Measurements from ENCODE around the gene MEG3.
A peak's percentile ranks its signal among the peaks of the same experiment; 100 is the strongest.

The MEG3 gene

GRCh38 chr14:100867631-100868315 lies 41.9 kb downstream of the MEG3 start:
- no peak for DNase-seq

DNA sequence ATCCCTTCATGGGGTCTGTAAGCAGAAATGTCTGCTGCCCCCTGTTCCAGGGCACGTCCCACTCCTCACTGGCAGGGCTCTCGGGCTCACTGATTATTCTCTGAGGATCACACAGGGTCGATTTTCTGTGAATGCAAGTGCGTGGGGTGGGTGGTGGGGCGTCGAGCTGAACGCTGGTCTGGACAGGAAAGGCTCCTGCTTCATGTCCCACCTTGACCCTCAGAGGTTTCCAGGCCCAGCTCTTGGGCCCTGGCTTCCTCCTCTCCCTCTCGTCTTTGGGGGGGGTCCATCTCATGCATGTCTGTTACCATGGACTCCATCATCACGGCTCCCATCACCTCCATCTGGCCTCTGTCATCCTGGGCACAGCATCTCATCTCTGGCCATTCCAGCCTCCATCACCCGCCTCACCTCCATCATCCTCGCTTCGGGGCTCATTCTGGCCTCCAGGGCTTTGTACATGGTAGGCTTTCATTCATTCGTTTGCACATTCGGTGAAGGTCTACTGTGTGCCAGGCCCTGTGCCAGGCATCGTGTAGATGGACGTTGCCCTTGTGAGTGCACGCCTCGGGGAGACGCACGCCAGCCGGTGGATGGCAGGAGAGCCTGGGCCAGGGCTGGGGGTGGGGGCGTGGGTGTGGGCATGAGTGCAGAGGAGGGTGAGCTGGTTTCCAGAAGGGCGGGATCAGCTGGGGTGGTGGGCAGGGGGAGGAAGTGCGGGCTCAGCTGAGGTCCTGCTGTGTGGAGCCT lies 42.9 kb downstream of the MEG3 start:
- no peak for DNase-seq

DNA sequence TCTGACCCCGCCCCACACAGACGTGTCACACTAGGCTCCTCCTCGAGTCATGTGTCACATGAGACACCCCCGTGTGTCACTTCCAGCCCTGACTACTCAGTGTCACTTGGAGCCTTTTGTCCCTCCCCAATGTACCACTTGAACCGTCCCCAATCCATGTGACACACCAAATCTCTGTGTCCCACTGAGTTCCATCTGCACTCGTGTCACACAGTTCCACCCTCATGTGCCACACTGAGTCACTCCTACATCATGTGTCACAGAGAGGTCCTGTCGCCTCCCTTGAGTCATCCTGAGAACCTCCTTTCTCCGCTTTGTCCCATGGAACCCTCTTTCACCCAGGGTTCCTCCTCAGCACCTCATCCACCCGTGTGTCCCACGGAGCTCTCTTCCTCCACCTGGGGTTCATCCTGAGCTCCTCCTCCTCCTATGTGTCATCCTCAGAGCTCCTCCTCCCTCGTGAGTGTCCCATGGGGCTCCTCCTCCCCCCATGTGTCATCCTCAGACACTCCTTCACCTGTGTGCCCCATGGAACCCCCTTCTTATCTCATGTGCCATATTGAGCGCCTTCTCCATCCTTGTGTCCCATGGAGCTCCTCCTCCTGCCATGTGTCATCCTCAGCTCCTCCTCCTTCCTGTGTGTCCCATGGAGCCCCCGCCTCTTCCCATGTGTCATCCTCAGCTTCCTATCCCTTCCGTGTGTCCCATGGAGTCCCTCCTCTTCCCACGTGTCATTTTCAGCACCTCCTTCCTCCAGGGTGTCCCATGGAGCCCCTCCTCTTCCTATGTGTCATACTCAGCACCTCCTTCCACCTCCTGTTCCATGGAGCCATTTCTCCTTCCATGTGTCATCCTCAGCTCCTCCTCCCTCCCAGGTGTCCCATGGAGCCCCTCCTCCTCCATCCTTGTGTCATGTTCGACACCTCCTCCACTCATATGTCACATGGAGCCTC lies 45.6 kb downstream of the MEG3 start:
- DNase-seq, result peak; percentile 8

- no peak for DNase-seq
Observed at GRCh38 chr14:100872259-100873095, 46.6 kb downstream of the MEG3 start.

DNA sequence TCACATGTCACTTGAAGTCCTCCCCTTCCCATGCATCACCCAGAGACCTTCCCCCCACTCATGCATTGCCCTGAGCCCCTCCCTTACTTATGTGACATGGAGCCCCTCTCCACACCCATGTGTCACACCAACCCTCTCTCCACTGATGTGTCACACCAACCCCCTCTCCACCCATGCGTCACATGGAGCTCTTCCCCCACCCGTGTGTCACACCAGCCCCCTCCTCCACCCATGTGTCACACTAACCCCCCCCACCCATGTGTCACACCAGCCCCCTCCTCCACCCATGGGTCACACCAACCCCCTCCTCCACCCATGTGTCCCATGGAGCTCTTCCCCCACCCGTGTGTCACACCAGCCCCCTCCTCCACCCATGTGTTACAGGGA lies 47.2 kb downstream of the MEG3 start:
- DNase-seq, result no peak

GRCh38 chr14:100874051-100874410 lies 48.1 kb downstream of the MEG3 start:
- DNase-seq, result no peak

GRCh38 chr14:100874411-100875091 lies 48.6 kb downstream of the MEG3 start:
- DNase-seq, result no peak

- DNase-seq, result no peak
Observed at GRCh38 chr14:100875126-100875525, 49.2 kb downstream of the MEG3 start.

- DNase-seq, result no peak
Observed at GRCh38 chr14:100875861-100876590, 50.1 kb downstream of the MEG3 start.

GRCh38 chr14:100878271-100879146 lies 52.6 kb downstream of the MEG3 start:
- DNase-seq, result no peak

DNA sequence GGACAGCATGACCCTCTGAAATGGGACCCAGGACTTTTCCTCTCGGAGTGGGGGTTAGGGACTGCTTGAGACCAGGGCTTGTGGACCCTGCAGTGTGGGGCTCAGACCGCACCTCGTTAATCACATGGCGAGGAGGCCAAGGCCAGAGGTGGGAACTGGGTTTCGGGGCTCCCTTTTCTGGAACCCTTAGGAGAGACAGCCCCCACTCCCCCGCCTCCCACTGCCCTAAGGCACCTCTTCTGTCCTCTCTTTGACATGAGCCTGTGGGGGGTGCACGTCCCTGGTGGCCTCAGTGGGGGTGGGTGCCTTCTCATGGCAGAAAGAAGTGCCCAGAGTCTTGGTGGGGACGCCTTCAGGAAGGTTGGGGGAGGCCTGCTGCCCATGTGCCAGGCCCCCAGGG lies 53.3 kb downstream of the MEG3 start:
- no peak for DNase-seq

- no peak for DNase-seq
Observed at GRCh38 chr14:100879782-100880181, 53.9 kb downstream of the MEG3 start.

DNA sequence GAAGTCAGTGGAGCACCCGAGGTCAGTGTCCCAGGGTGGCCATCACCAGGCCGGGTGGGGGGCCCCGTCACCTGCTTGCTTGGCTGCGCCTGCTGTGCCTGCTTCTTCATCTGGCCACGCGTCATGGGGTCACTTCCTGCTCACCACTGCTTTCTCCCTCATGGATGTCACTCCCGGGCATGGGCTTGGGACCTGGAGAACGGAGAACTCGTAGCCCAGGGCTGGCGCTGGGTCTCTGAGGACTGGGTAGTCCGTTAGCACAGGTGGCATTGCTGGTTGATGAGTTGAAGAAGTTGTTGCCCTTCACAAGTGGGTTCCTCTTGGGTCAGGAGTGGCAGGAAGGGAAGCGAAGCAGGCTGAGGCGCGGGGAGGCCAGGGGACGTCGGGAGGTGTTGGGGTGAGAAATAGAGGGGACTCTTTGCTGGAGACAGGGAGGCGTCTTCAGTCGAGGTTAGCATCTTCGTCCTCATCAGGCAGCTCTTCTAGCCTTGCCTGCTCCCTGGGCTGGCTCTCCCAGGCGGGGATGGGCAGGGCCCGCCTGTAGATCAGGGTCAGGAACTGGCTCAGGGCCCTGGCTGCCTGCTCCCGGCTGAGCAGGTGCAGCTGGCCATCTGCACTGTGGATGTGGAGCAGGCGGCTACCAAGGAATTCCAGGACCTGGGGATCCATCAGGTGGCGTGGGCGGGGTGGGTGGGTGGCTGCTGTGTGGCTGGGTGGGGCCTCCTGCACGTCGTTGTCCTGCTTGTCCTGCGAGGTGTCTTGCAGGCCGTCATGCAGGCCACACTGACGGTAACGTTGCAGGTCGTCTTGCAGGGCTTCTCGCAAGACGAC lies 54.6 kb downstream of the MEG3 start:
- DNase-seq, result no peak

DNA sequence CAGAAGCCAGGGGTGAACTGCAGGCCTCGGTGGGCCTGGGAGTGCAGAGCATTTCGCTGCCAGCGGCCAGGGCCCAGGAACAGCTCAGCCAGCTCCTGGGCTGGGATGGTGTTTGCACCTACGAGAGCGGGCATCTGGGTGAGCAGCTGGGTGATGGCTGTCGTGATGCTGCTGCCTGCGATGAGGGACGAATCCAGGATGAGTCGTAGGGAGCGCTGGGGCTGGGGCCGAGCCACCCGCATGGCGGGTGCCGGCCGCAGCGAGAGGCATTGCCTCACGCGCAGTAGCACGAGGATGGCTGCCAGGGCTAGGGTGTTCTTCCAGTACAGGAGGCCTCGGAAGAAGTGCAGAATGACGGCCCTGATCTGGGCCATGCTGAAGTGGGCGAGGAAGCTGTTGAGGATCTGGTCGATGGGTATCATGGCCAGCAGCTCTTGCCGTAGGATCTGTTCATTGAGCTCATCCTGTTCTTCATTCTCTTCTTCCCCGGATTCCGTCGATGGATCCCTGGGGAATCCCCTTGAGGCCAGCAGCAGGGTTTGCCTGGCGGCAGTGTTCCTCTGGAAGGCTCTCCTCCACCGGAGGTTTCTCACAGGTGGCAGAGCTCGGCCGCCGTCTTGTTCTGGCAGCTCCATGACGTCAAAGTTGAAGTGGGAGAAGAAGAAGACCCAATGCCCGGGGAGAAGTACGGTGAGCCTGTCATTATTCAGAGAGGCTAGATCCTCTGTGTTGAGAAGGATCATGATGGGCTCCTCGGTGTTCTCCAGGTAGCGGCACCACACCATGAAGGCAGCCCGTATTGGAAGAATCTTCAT lies 55.5 kb downstream of the MEG3 start:
- no peak for DNase-seq

- DNase-seq, result no peak
Observed at GRCh38 chr14:100882026-100882967, 56.4 kb downstream of the MEG3 start.

DNA sequence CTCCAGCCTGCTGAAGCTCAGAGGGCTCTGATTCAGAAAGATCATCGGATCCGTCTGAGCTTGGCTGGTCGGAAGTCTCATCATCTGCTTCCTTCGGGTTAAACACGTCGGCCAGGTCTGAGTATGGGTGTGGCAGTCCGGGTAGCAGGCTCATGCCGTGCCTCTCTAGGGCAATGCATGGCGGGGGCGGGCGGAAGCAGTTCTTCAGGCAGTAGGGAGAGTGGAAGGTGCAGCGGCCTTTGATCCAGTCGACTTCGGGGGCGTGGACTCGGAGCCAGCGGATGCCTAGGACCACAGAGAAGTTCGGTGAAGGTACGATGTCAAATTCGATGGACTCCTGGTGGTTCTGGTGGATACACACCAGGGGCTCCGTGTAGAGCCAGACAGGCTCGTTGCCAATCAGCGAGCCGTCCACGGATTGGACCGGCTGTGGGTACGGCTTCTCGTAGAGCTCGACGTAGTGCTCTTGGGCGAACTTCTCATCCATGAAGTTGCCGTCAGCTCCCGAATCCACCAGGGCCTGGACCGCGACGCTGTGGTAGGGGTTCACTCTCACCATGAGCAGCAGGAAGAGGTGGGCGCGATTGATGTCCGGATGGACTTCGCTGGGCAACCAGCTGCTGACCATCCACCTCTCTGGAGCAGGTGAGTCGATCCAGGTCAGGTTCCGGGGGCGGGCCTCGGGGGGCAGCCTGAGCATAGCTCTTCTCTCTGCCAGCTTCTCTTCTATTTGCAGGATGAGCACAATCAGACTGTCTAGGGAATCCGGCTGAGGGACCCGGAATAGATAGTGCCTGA lies 57.3 kb downstream of the MEG3 start:
- no peak for DNase-seq

- DNase-seq, result no peak
Observed at GRCh38 chr14:100883789-100884101, 57.8 kb downstream of the MEG3 start.
